Panc1 (cell line): Measurements from ENCODE around the gene RNU11. TPM values are rescaled to one million over a fixed set of nuclear protein-coding genes. Genes with fewer than 3 reads are reported as not detected.
A peak's percentile ranks its signal among the peaks of the same experiment; 100 is the strongest.

Experiments
- ATAC-seq: fragments of 200-7000 bp; cut with Tn5 transposase; 2 replicates; pipeline ENCODE4 v1.9.1; 2020; ENCODE audit warnings: mild to moderate bottlenecking, moderate library complexity
- BruUV-seq: library from RNA; stranded (reverse); fragments of 400-500 nt; replicated peaks from 2 replicates; lab custom pipeline; 2021; lab: Mats Ljungman, UMichigan
- CTCF ChIA-PET: fragments of 300-600 bp; sonication (Branson Sonifier 250); formaldehyde crosslinking; loops from one replicate; lab custom pipeline; 2022; ENCODE audit warnings: antibody characterized with exemption; lab: Charles Lee
- POLR2A ChIA-PET: fragments of 300-600 bp; sonication (Branson Sonifier 250); formaldehyde crosslinking; loops from one replicate; lab custom pipeline; 2022; ENCODE audit warnings: antibody characterized with exemption; lab: Charles Lee
- DNase-seq: peaks from one replicate; pipeline ENCODE4 v3.0.0-alpha.2; 2010; ENCODE audit warnings: low read depth, low spot score
- H3K27ac ChIP-seq: 2 replicates; pipeline ENCODE4 v1.5.1; 2011; ENCODE audit warnings: mild to moderate bottlenecking, low read length, inconsistent platforms
- H3K27me3 ChIP-seq: fragments of 200-500 bp; sonication (Bioruptor generic); 2 replicates; pipeline ENCODE4 v1.6.0; 2014; ENCODE audit warnings: low read length, inconsistent platforms; ENCODE audit not compliant: control insufficient read depth, insufficient read depth
- H3K36me3 ChIP-seq: fragments of 200-500 bp; sonication (Bioruptor generic); 2 replicates; pipeline ENCODE4 v1.5.1; 2014; ENCODE audit warnings: inconsistent platforms, mild to moderate bottlenecking, low read length, moderate library complexity; ENCODE audit not compliant: control insufficient read depth, insufficient read depth
- H3K4me1 ChIP-seq: 2 replicates; pipeline ENCODE4 v1.5.1; 2011; ENCODE audit warnings: inconsistent platforms, mild to moderate bottlenecking, low read length, moderate library complexity; ENCODE audit not compliant: control insufficient read depth, insufficient read depth
- H3K4me3 ChIP-seq, 2 experiments: 2 replicates each; pipeline ENCODE4 v1.5.1; 2011 to 2012; ENCODE audit warnings: low read depth in 2 of 2, low read length in 2 of 2, mild to moderate bottlenecking in 2 of 2, inconsistent platforms in 1 of 2, moderate library complexity in 1 of 2
- H3K9me3 ChIP-seq: fragments of 200-500 bp; sonication (Bioruptor generic); 2 replicates; pipeline ENCODE4 v1.5.1; 2014; ENCODE audit warnings: low read depth, mild to moderate bottlenecking, inconsistent platforms, low read length, moderate library complexity; ENCODE audit not compliant: control insufficient read depth, insufficient read depth
- POLR2AphosphoS5 ChIP-seq: IDR thresholded peaks from 2 replicates; pipeline ENCODE4 v1.6.1; 2012; ENCODE audit warnings: mild to moderate bottlenecking, low read depth, low read length, moderate library complexity
- SIN3A ChIP-seq: IDR thresholded peaks from 2 replicates; pipeline ENCODE4 v1.6.1; 2012; ENCODE audit warnings: low read depth, mild to moderate bottlenecking, low read length, moderate library complexity, borderline replicate concordance; ENCODE audit not compliant: insufficient read depth
- TCF7L2 ChIP-seq: IDR thresholded peaks from 2 replicates; pipeline ENCODE4 v1.6.1; 2011; ENCODE audit warnings: mild to moderate bottlenecking, low read depth, low read length, inconsistent platforms
- in situ Hi-C: cut with HindIII; loops from 2 replicates; pipeline ENCODE4 v1.10.0; 2016; ENCODE audit warnings: low sequenced_read_pairs, low pct_unique_long_range_greater_than_20kb
- intact Hi-C: fragments of 100-400 bp; cut with micrococcal nuclease; formaldehyde crosslinking; loops from one replicate; pipeline ENCODE4 v1.10.0; 2022; ENCODE audit not compliant: unreplicated experiment
- total RNA-seq: library from RNA; stranded (reverse); gene quantifications from one replicate; pipeline ENCODE4 v1.2.1, GENCODE V29; 2021; ENCODE audit not compliant: unreplicated experiment
- TF ChIP-seq, protein P1 (sequence below): fragments of 450-650 bp; IDR thresholded peaks from 2 replicates; pipeline ENCODE4 v1.5.1; 2017; ENCODE audit warnings: mild to moderate bottlenecking
- TF ChIP-seq, protein P2 (sequence below), 2 experiments: IDR thresholded peaks; 2 replicates each; pipeline ENCODE4 v1.6.1; 2011 to 2012; ENCODE audit warnings: low read depth in 2 of 2, control low read depth in 1 of 2, low read length in 1 of 2, mild to moderate bottlenecking in 1 of 2, moderate library complexity in 1 of 2; ENCODE audit not compliant: insufficient read depth in 1 of 2

The RNU11 gene
- total RNA-seq, 1 experiment from 2014 or later, result not detected

DNA sequence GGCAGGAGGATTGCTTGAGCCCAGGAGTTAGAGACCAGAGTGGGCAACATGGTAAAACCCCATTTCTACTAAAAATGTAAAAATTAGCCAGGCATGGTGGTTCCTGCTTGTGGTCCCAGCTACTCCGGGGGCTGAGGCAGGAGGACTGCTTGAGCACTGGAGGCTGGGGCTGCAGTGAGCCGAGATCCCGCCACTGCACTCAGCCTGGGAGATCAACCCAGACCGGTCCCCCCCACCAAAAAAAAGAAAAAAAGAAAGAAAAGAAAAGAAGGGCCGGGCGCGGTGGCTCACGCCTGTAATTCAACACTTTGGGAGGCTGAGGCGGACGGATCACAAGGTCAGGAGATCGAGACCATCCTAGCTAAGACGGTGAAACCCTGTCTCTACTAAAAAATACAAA lies 18.4 kb downstream of the RNU11 start:
- ChIA-PET POLR2A (interaction anchor here (0.7 kb wide), 1 partner anchor 14 kb away, joined by 5 read pairs; no protein-coding TSS in a partner anchor), CTCF (no interaction called here)
- no peak for ATAC-seq
- no peak for DNase-seq
- H3K4me1 ChIP-seq, result peaks cover 13% of the 10 kb centered on the region
- no peak overlapping the region for H3K27ac ChIP-seq
- peaks cover 2% of the 10 kb centered on the region; the same call in 1 of the 2 replicates for H3K36me3 ChIP-seq
- H3K4me3 ChIP-seq, result no peak overlapping the region
- no TSS peak for BruUV-seq
- in situ Hi-C loops (no loop called here), intact Hi-C loops (no loop called here)
- H3K9me3 ChIP-seq, result no peaks in the 10 kb centered on the region
- no peaks in the 10 kb centered on the region for H3K27me3 ChIP-seq
- no peak for TF ChIP-seq POLR2AphosphoS5
- TF ChIP-seq SIN3A, result no peak
- TF ChIP-seq, protein P1, sequence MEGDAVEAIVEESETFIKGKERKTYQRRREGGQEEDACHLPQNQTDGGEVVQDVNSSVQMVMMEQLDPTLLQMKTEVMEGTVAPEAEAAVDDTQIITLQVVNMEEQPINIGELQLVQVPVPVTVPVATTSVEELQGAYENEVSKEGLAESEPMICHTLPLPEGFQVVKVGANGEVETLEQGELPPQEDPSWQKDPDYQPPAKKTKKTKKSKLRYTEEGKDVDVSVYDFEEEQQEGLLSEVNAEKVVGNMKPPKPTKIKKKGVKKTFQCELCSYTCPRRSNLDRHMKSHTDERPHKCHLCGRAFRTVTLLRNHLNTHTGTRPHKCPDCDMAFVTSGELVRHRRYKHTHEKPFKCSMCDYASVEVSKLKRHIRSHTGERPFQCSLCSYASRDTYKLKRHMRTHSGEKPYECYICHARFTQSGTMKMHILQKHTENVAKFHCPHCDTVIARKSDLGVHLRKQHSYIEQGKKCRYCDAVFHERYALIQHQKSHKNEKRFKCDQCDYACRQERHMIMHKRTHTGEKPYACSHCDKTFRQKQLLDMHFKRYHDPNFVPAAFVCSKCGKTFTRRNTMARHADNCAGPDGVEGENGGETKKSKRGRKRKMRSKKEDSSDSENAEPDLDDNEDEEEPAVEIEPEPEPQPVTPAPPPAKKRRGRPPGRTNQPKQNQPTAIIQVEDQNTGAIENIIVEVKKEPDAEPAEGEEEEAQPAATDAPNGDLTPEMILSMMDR, result no peak
- TF ChIP-seq, protein P2, sequence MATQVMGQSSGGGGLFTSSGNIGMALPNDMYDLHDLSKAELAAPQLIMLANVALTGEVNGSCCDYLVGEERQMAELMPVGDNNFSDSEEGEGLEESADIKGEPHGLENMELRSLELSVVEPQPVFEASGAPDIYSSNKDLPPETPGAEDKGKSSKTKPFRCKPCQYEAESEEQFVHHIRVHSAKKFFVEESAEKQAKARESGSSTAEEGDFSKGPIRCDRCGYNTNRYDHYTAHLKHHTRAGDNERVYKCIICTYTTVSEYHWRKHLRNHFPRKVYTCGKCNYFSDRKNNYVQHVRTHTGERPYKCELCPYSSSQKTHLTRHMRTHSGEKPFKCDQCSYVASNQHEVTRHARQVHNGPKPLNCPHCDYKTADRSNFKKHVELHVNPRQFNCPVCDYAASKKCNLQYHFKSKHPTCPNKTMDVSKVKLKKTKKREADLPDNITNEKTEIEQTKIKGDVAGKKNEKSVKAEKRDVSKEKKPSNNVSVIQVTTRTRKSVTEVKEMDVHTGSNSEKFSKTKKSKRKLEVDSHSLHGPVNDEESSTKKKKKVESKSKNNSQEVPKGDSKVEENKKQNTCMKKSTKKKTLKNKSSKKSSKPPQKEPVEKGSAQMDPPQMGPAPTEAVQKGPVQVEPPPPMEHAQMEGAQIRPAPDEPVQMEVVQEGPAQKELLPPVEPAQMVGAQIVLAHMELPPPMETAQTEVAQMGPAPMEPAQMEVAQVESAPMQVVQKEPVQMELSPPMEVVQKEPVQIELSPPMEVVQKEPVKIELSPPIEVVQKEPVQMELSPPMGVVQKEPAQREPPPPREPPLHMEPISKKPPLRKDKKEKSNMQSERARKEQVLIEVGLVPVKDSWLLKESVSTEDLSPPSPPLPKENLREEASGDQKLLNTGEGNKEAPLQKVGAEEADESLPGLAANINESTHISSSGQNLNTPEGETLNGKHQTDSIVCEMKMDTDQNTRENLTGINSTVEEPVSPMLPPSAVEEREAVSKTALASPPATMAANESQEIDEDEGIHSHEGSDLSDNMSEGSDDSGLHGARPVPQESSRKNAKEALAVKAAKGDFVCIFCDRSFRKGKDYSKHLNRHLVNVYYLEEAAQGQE (IDR thresholded peaks at IDR 0.05; ENCODE audit: insufficient read depth in 1 of 2, low read depth in 2 of 2, low read length in 1 of 2), result no peak
- no peak for TF ChIP-seq TCF7L2

DNA sequence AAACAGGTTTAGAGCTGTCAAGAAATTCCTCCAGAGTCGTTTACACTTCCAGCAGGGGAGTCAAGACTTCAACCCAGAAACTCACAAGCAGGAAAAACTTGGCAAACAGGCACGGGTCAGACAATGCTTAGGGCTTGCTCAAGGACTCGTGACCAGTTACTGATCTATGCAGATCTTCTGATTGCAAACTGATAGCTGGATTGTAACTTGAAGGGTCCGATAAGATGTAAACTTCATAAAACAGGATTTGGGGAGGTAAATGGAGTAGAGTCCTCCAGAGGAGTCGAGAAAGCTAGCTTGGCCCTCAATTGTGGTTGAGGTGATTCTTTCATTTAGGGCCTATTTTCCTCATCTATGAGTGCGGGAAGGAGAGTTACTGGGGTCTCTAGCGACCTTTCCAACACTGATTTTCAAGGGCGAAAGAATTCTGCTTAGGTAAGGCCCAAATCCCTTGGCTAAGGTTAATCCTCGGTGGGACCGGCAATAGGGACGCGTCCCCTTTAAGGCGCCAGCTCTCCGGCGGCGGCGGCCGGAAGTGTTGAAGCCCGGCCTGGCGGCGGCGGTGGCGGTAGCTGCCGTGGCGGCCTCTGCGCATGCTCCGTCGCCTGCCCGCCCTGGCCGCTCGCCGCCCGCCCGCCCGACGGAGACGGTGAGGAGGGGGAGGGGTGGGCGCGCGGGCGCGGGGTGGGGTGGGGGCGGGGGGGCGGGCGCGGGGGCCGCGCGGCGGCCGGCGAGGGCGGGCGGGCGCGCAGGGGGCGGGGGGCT lies 20.0 kb downstream of the RNU11 start, which contains the start of gene GMEB1:
GMEB1 (plus strand) TSS at position 594 of the 765 bp plus-strand sequence. CDS start 14,829 bp downstream, outside the sequence.
- Histone ChIP-seq H3K9me3 (no peaks in the 10 kb centered on the region), H3K27ac (peak within 1 kb of the TSS; percentile 100), H3K4me1 (peaks cover 13% of the 10 kb centered on the region), H3K36me3 (peaks cover 2% of the 10 kb centered on the region; the same call in 1 of the 2 replicates), H3K4me3 (peak within 1 kb of the TSS; percentile 74 to 95), H3K27me3 (no peaks in the 10 kb centered on the region)
- in situ Hi-C loops, result no loop called here
- peak; percentile 42 for DNase-seq
- no TSS peak for BruUV-seq
- ChIA-PET CTCF (interaction anchor here (0.6 to 1.2 kb wide), 3 partner anchors 9 to 69 kb away, joined by 3 to 15 read pairs (median 10); partner anchors contain the start of gene YTHDF2), POLR2A (interaction anchor here (0.5 to 1.6 kb wide), 6 partner anchors 20 to 206 kb away, joined by 3 to 12 read pairs (median 11); partner anchors contain the start of genes RNU11, TAF12 and YTHDF2)
- intact Hi-C loops, result no loop called here
- TF ChIP-seq TCF7L2 (no peak), POLR2AphosphoS5 (no peak; the same call in 1 of the 2 replicates), SIN3A (no peak)
- TF ChIP-seq, protein P1, result no peak
- TF ChIP-seq, protein P2 (IDR thresholded peaks at IDR 0.05; ENCODE audit: insufficient read depth in 1 of 2, low read depth in 2 of 2, low read length in 1 of 2), result no peak
- ATAC-seq, result peak; percentile 95
